Karpas-422 (cell line): ENCODE measurements around the gene AKAP13. TPM values are rescaled to one million over a fixed set of nuclear protein-coding genes. Genes with fewer than 3 reads are reported as not detected.

ENCODE experiments used
- DNase-seq: peaks from one replicate; pipeline ENCODE4 v3.0.0-alpha.2; 2015
- H2AFZ ChIP-seq: fragments of 200-600 bp; sonication (generic); 2 replicates; pipeline ENCODE4 v1.6.1; 2014; ENCODE audit warnings: antibody characterized with exemption, low read length, mixed read lengths
- H3K27ac ChIP-seq: fragments of 200-600 bp; sonication (generic); 2 replicates; pipeline ENCODE4 v1.5.1; 2014; ENCODE audit warnings: mild to moderate bottlenecking, low read length, moderate library complexity
- H3K27me3 ChIP-seq: fragments of 200-600 bp; sonication (generic); 2 replicates; pipeline ENCODE4 v1.6.1; 2014; ENCODE audit warnings: low read length, mixed read lengths
- H3K36me3 ChIP-seq: fragments of 200-600 bp; sonication (generic); 2 replicates; pipeline ENCODE4 v1.6.1; 2014; ENCODE audit warnings: low read length, mixed read lengths; ENCODE audit not compliant: insufficient read depth
- H3K4me1 ChIP-seq: fragments of 200-600 bp; sonication (generic); 2 replicates; pipeline ENCODE4 v1.6.1; 2014; ENCODE audit warnings: mild to moderate bottlenecking, low read length, mixed read lengths
- H3K4me2 ChIP-seq: fragments of 200-600 bp; sonication (generic); 2 replicates; pipeline ENCODE4 v1.6.1; 2014; ENCODE audit warnings: low read length, low read depth, mild to moderate bottlenecking; ENCODE audit not compliant: poor library complexity, severe bottlenecking
- H3K4me3 ChIP-seq: fragments of 200-600 bp; sonication (generic); 2 replicates; pipeline ENCODE4 v1.5.1; 2014; ENCODE audit warnings: mild to moderate bottlenecking, antibody characterized with exemption, low read length, mixed read lengths
- H3K79me2 ChIP-seq: fragments of 200-600 bp; sonication (generic); 2 replicates; pipeline ENCODE4 v1.6.1; 2014; ENCODE audit warnings: mild to moderate bottlenecking, low read length, mixed read lengths
- H3K9ac ChIP-seq: fragments of 200-600 bp; sonication (generic); 2 replicates; pipeline ENCODE4 v1.6.0; 2014; ENCODE audit warnings: low read length
- H3K9me2 ChIP-seq: fragments of 200-600 bp; sonication (generic), shearing (Covaris generic); replicated peaks from 2 replicates; pipeline ENCODE4 v1.6.0; 2014; ENCODE audit warnings: mild to moderate bottlenecking, low read length, moderate library complexity; ENCODE audit not compliant: insufficient read depth
- H3K9me3 ChIP-seq: fragments of 300-700, 200-600 bp; sonication (generic); 2 replicates; pipeline ENCODE4 v1.6.1; 2014; ENCODE audit warnings: low read length, mixed read lengths
- H4K20me1 ChIP-seq: fragments of 200-600 bp; sonication (generic); 2 replicates; pipeline ENCODE4 v1.6.1; 2014; ENCODE audit warnings: mild to moderate bottlenecking, antibody characterized with exemption, low read length, low read depth; ENCODE audit not compliant: insufficient read depth
- total RNA-seq: library from RNA; depleted of rRNA; stranded (reverse); fragments of >200 nt; shearing (Covaris generic); gene quantifications from 2 replicates; pipeline ENCODE4 v1.2.3, GENCODE V29; 2014; ENCODE audit warnings: low replicate concordance

AKAP13 gene
- total RNA-seq, 1 experiment from 2014 or later, result 166 TPM

- no peaks in the 10 kb centered on the region for H3K4me1 ChIP-seq
- no peaks in the 10 kb centered on the region for H3K36me3 ChIP-seq
- no peak overlapping the region for H3K4me2 ChIP-seq
Measured at GRCh38 chr15:85758655-85758978, 378.2 kb downstream of the AKAP13 start.

GRCh38 chr15:85759376-85759775, 379.0 kb downstream of the AKAP13 start:
- no peak overlapping the region for H3K27ac ChIP-seq
- no peaks in the 10 kb centered on the region for H3K9me3 ChIP-seq
- no peaks in the 10 kb centered on the region for H3K4me1 ChIP-seq
- no peaks in the 10 kb centered on the region for H3K9me2 ChIP-seq
- no peak overlapping the region for H3K4me2 ChIP-seq
- H3K4me3 ChIP-seq, result no peak overlapping the region
- no peaks in the 10 kb centered on the region for H3K27me3 ChIP-seq
- no peak for DNase-seq
- H2AFZ ChIP-seq, result no peak overlapping the region
- H3K9ac ChIP-seq, result no peak overlapping the region
- no peaks in the 10 kb centered on the region for H3K79me2 ChIP-seq
- no peaks in the 10 kb centered on the region for H4K20me1 ChIP-seq
- H3K36me3 ChIP-seq, result no peaks in the 10 kb centered on the region

More at GRCh38 chr15:85758655-85758978, 378.2 kb downstream of the AKAP13 start:
- no peaks in the 10 kb centered on the region for H3K27me3 ChIP-seq
- H3K9me3 ChIP-seq, result no peaks in the 10 kb centered on the region
- no peak for DNase-seq
- H2AFZ ChIP-seq, result no peak overlapping the region
- H4K20me1 ChIP-seq, result no peaks in the 10 kb centered on the region
- H3K9ac ChIP-seq, result no peak overlapping the region
- no peaks in the 10 kb centered on the region for H3K79me2 ChIP-seq
- H3K9me2 ChIP-seq, result no peaks in the 10 kb centered on the region
- no peak overlapping the region for H3K4me3 ChIP-seq
- H3K27ac ChIP-seq, result no peak overlapping the region

GRCh38 chr15:85760049-85760448, 379.6 kb downstream of the AKAP13 start:
- Histone ChIP-seq H3K9me2 (no peaks in the 10 kb centered on the region), H3K9me3 (no peaks in the 10 kb centered on the region), H3K27ac (no peak overlapping the region), H3K79me2 (no peaks in the 10 kb centered on the region), H3K4me3 (no peak overlapping the region), H3K27me3 (no peaks in the 10 kb centered on the region), H3K4me1 (no peaks in the 10 kb centered on the region), H2AFZ (no peak overlapping the region), H3K9ac (no peak overlapping the region), H3K4me2 (no peak overlapping the region), H3K36me3 (no peaks in the 10 kb centered on the region), H4K20me1 (no peaks in the 10 kb centered on the region)
- DNase-seq, result no peak

GRCh38 chr15:85760531-85761371, 380.3 kb downstream of the AKAP13 start:
- Histone ChIP-seq H3K9ac (no peak overlapping the region), H3K27me3 (no peaks in the 10 kb centered on the region), H3K9me2 (no peaks in the 10 kb centered on the region), H2AFZ (no peak overlapping the region), H3K4me2 (no peak overlapping the region), H3K4me3 (no peak overlapping the region), H3K36me3 (no peaks in the 10 kb centered on the region), H3K27ac (no peak overlapping the region), H3K4me1 (no peaks in the 10 kb centered on the region), H3K9me3 (no peaks in the 10 kb centered on the region), H4K20me1 (no peaks in the 10 kb centered on the region), H3K79me2 (no peaks in the 10 kb centered on the region)
- DNase-seq, result no peak

GRCh38 chr15:85761635-85762034, 381.2 kb downstream of the AKAP13 start:
- no peak overlapping the region for H3K4me3 ChIP-seq
- no peak for DNase-seq
- H3K4me1 ChIP-seq, result no peaks in the 10 kb centered on the region
- H3K27ac ChIP-seq, result no peak overlapping the region
- H3K36me3 ChIP-seq, result no peaks in the 10 kb centered on the region
- no peaks in the 10 kb centered on the region for H3K27me3 ChIP-seq
- H3K9me2 ChIP-seq, result no peaks in the 10 kb centered on the region
- H3K79me2 ChIP-seq, result no peaks in the 10 kb centered on the region
- no peaks in the 10 kb centered on the region for H4K20me1 ChIP-seq
- H3K9ac ChIP-seq, result no peak overlapping the region
- no peak overlapping the region for H2AFZ ChIP-seq
- no peak overlapping the region for H3K4me2 ChIP-seq
- no peaks in the 10 kb centered on the region for H3K9me3 ChIP-seq

GRCh38 chr15:85762039-85762755, 381.8 kb downstream of the AKAP13 start:
- Histone ChIP-seq H3K4me3 (no peak overlapping the region), H3K4me2 (no peak overlapping the region), H3K4me1 (no peaks in the 10 kb centered on the region), H3K9me2 (no peaks in the 10 kb centered on the region), H3K9me3 (no peaks in the 10 kb centered on the region), H3K36me3 (no peaks in the 10 kb centered on the region), H3K79me2 (no peaks in the 10 kb centered on the region), H3K27me3 (no peaks in the 10 kb centered on the region), H2AFZ (no peak overlapping the region), H3K9ac (no peak overlapping the region), H4K20me1 (no peaks in the 10 kb centered on the region), H3K27ac (no peak overlapping the region)
- DNase-seq, result no peak

GRCh38 chr15:85762756-85763127, 382.3 kb downstream of the AKAP13 start:
- no peak overlapping the region for H3K4me3 ChIP-seq
- H4K20me1 ChIP-seq, result no peaks in the 10 kb centered on the region

GRCh38 chr15:85763157-85763556, 382.8 kb downstream of the AKAP13 start:
- H4K20me1 ChIP-seq, result no peaks in the 10 kb centered on the region
- H3K9me3 ChIP-seq, result no peaks in the 10 kb centered on the region
- H3K4me2 ChIP-seq, result no peak overlapping the region
- H3K27ac ChIP-seq, result no peak overlapping the region
- no peak for DNase-seq
- no peak overlapping the region for H2AFZ ChIP-seq
- H3K9ac ChIP-seq, result no peak overlapping the region
- no peaks in the 10 kb centered on the region for H3K27me3 ChIP-seq
- no peaks in the 10 kb centered on the region for H3K79me2 ChIP-seq
- no peak overlapping the region for H3K4me3 ChIP-seq
- H3K4me1 ChIP-seq, result no peaks in the 10 kb centered on the region
- no peaks in the 10 kb centered on the region for H3K9me2 ChIP-seq
- H3K36me3 ChIP-seq, result no peaks in the 10 kb centered on the region

More at GRCh38 chr15:85762756-85763127, 382.3 kb downstream of the AKAP13 start:
- no peak overlapping the region for H3K4me2 ChIP-seq
- no peaks in the 10 kb centered on the region for H3K79me2 ChIP-seq
- H3K27ac ChIP-seq, result no peak overlapping the region
- H3K9ac ChIP-seq, result no peak overlapping the region
- H3K9me2 ChIP-seq, result no peaks in the 10 kb centered on the region
- no peaks in the 10 kb centered on the region for H3K36me3 ChIP-seq
- no peaks in the 10 kb centered on the region for H3K4me1 ChIP-seq
- H2AFZ ChIP-seq, result no peak overlapping the region
- H3K27me3 ChIP-seq, result no peaks in the 10 kb centered on the region
- DNase-seq, result no peak
- no peaks in the 10 kb centered on the region for H3K9me3 ChIP-seq
